HEK293 (cell line): ENCODE measurements around the gene WDR74.

ENCODE experiments used
- SP2 ChIP-seq: fragments of 450-650 bp; formaldehyde crosslinking; IDR thresholded peaks from 2 replicates; pipeline ENCODE4 v1.5.1; 2016; ENCODE audit warnings: missing biosample characterization, missing genetic modification characterization
- ZNF114 ChIP-seq: fragments of 450-650 bp; formaldehyde crosslinking; IDR thresholded peaks from 2 replicates; pipeline ENCODE4 v1.5.0; 2017; ENCODE audit warnings: missing biosample characterization, missing genetic modification characterization
- ZNF174 ChIP-seq: fragments of 450-650 bp; formaldehyde crosslinking; IDR thresholded peaks from 2 replicates; pipeline ENCODE4 v1.5.0; 2017; ENCODE audit warnings: missing biosample characterization, mild to moderate bottlenecking, missing genetic modification characterization
- ZNF324 ChIP-seq: fragments of 450-650 bp; formaldehyde crosslinking; IDR thresholded peaks from 2 replicates; pipeline ENCODE4 v1.5.1; 2016; ENCODE audit warnings: missing biosample characterization, missing genetic modification characterization
- ZNF530 ChIP-seq: fragments of 450-650 bp; formaldehyde crosslinking; IDR thresholded peaks from 2 replicates; pipeline ENCODE4 v1.5.1; 2016; ENCODE audit warnings: low read depth, missing biosample characterization, missing genetic modification characterization
- ZNF561 ChIP-seq: fragments of 450-650 bp; IDR thresholded peaks from 2 replicates; pipeline ENCODE4 v1.5.1; 2018; ENCODE audit warnings: missing biosample characterization, missing genetic modification characterization, borderline replicate concordance
- ZNF830 ChIP-seq: fragments of 450-650 bp; IDR thresholded peaks from 2 replicates; pipeline ENCODE4 v1.5.0; 2018; ENCODE audit warnings: missing biosample characterization, missing genetic modification characterization, low read depth, mild to moderate bottlenecking, moderate library complexity
- ZSCAN30 ChIP-seq: fragments of 450-650 bp; IDR thresholded peaks from 2 replicates; pipeline ENCODE4 v1.5.1; 2018; ENCODE audit warnings: missing biosample characterization, mild to moderate bottlenecking, missing genetic modification characterization, moderate library complexity
- ZXDB ChIP-seq: fragments of 450-650 bp; formaldehyde crosslinking; IDR thresholded peaks from 2 replicates; pipeline ENCODE4 v1.5.1; 2016; ENCODE audit warnings: missing biosample characterization, missing genetic modification characterization
- TF ChIP-seq, protein P1 (sequence below): fragments of 450-650 bp; formaldehyde crosslinking; IDR thresholded peaks from 2 replicates; pipeline ENCODE4 v1.5.1; 2016; ENCODE audit warnings: missing biosample characterization, missing genetic modification characterization

DNA sequence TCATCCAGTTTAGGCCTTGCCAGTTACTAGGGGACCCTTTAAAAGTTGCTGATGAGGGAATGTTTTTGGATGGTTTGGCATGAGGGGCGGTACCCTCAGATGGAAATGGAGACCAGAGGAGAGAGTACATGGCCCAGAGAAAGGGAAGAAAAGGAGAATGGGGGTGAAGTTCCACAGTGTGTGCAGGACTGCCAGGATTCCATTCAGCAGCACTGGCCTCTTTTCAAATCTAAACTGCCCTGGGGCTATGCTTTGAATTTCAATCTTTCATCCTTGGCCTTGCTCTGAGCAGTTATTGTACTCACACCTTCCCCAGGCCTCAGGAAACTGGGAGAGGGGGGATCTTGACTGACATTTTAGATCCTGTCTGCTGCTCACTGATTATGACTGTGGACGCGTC lies 44.3 kb upstream of the WDR74 start:
- no peak for TF ChIP-seq SP2
- TF ChIP-seq ZXDB (tag by site-specific recombination), result no peak
- TF ChIP-seq, protein P1, sequence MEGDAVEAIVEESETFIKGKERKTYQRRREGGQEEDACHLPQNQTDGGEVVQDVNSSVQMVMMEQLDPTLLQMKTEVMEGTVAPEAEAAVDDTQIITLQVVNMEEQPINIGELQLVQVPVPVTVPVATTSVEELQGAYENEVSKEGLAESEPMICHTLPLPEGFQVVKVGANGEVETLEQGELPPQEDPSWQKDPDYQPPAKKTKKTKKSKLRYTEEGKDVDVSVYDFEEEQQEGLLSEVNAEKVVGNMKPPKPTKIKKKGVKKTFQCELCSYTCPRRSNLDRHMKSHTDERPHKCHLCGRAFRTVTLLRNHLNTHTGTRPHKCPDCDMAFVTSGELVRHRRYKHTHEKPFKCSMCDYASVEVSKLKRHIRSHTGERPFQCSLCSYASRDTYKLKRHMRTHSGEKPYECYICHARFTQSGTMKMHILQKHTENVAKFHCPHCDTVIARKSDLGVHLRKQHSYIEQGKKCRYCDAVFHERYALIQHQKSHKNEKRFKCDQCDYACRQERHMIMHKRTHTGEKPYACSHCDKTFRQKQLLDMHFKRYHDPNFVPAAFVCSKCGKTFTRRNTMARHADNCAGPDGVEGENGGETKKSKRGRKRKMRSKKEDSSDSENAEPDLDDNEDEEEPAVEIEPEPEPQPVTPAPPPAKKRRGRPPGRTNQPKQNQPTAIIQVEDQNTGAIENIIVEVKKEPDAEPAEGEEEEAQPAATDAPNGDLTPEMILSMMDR, result no peak
- TF ChIP-seq ZSCAN30, result no peak
- TF ChIP-seq ZNF830 (tag by site-specific recombination), result no peak
- no peak for TF ChIP-seq ZNF174 (tag by site-specific recombination)
- no peak for TF ChIP-seq ZNF530 (tag by site-specific recombination)
- no peak for TF ChIP-seq ZNF561
- TF ChIP-seq ZNF324 (tag by site-specific recombination), result no peak
- TF ChIP-seq ZNF114, result no peak
